ENCODE data around the gene HMCES. TPM values are rescaled to one million over a fixed set of nuclear protein-coding genes. Genes with fewer than 3 reads are reported as not detected.
"Not testable (repeated sequence)": the region's sequence is repeated elsewhere in the genome, so short reads cannot be mapped to it uniquely, and the experiment has no call there.

The HMCES gene
- total and polyA plus RNA-seq, 10 donors, result 16.1 to 60.7 (median 30.4) TPM

GRCh38 chr3:129245641-129246306 lies 32.9 kb upstream of the HMCES start:
- TF ChIP-seq POLR2AphosphoS5 (IDR thresholded peaks at IDR 0.05), result peak in 2 of 3 donors; percentile 25 to 67
- peak; percentile 85 to 99 (median 95) for TF ChIP-seq CTCF (IDR thresholded peaks at IDR 0.05 in 8 of 11, conservative IDR thresholded peaks at IDR 0.05 in 3 of 11)
- peak; percentile 86 for DNase-seq
- H3K9me3 ChIP-seq; H3K27me3 ChIP-seq (replicated peaks in 1 of 7); H3K36me3 ChIP-seq: not testable (repeated sequence)
- H3K4me1 ChIP-seq, result peaks cover 8 to 54% (median 35%) of the 10 kb centered on the region in 6 donors
- 18 to 29% (median 24%) methylated on average over 11 of the region's 11 CpGs for WGBS, 5 donors
- peak overlapping the region in 4 of 8 donors; percentile 1 to 74 (median 36) for H3K27ac ChIP-seq
- H3K4me3 ChIP-seq, result peak overlapping the region in 1 of 8 donors; percentile 23
- intact Hi-C loops (cut with DNase I; ENCODE audit: low total_unique reads), result loop anchor here (5.0 kb wide), 1 partner anchor 273 kb away; no protein-coding TSS in a partner anchor

GRCh38 chr3:129246636-129247035 lies 32.0 kb upstream of the HMCES start:
- TF ChIP-seq POLR2A (IDR thresholded peaks at IDR 0.05) (no peak), POLR2AphosphoS5 (IDR thresholded peaks at IDR 0.05) (no peak), CTCF (IDR thresholded peaks at IDR 0.05 in 8 of 11, conservative IDR thresholded peaks at IDR 0.05 in 3 of 11) (no peak)
- intact Hi-C loops (cut with DNase I; ENCODE audit: low total_unique reads), result loop anchor here (5.0 kb wide), 1 partner anchor 274 kb away; no protein-coding TSS in a partner anchor
- H3K27ac ChIP-seq, result no peak overlapping the region
- no peaks in the 10 kb centered on the region for H3K27me3 ChIP-seq (replicated peaks in 1 of 7)
- DNase-seq, result no peak
- H3K4me1 ChIP-seq, result peaks cover 10 to 63% (median 44%) of the 10 kb centered on the region in 6 donors
- H3K9me3 ChIP-seq, result no peaks in the 10 kb centered on the region
- H3K36me3 ChIP-seq, result peaks cover 0 to 9% (median 2%) of the 10 kb centered on the region in 6 donors
- no peak overlapping the region for H3K4me3 ChIP-seq

- H3K4me3 ChIP-seq, result peak overlapping the region; percentile 81 to 98 (median 90)
- WGBS, 5 donors, result 61 to 76% (median 65%) methylated on average over 21 of the region's 21 CpGs
- H3K36me3 ChIP-seq, result peaks cover 2 to 27% (median 20%) of the 10 kb centered on the region in 6 donors
- peak overlapping the region; percentile 84 to 94 (median 89) for H3K27ac ChIP-seq
- intact Hi-C loops (cut with DNase I; ENCODE audit: low total_unique reads), result loop anchor here (5.0 kb wide), 1 partner anchor 276 kb away; no protein-coding TSS in a partner anchor
- no peak for TF ChIP-seq CTCF (IDR thresholded peaks at IDR 0.05 in 8 of 11, conservative IDR thresholded peaks at IDR 0.05 in 3 of 11)
- TF ChIP-seq POLR2AphosphoS5 (IDR thresholded peaks at IDR 0.05), result no peak
- TF ChIP-seq POLR2A (IDR thresholded peaks at IDR 0.05), result no peak
- no peaks in the 10 kb centered on the region for H3K9me3 ChIP-seq
- DNase-seq, result peak; percentile 72
- H3K27me3 ChIP-seq (replicated peaks in 1 of 7), result no peaks in the 10 kb centered on the region
- H3K4me1 ChIP-seq, result peaks cover 10 to 76% (median 51%) of the 10 kb centered on the region in 6 donors
Observed at GRCh38 chr3:129248286-129248979, 30.2 kb upstream of the HMCES start.

Data from spleen (tissue), 11 donors.